Measurements from ENCODE around the gene GMIP.
A peak's percentile ranks its signal among the peaks of the same experiment; 100 is the strongest.

Gene GMIP

GRCh38 chr19:19661675-19662251 is 18.3 kb upstream of the GMIP start:
- H3K14ac ChIP-seq (ENCODE audit: low read length): no peak overlapping the region
- DNase-seq (ENCODE audit: low spot score): no peak
- no peak overlapping the region for H2BK5ac ChIP-seq (ENCODE audit: low read length)
- H3K9me3 ChIP-seq (replicated peaks in 1 of 2; ENCODE audit: control insufficient read depth in 2 of 2, insufficient read depth in 1 of 2, low read depth in 1 of 2, low read length in 2 of 2): no peaks in the 10 kb centered on the region
- no peaks in the 10 kb centered on the region for H3K27me3 ChIP-seq (ENCODE audit: control insufficient read depth in 3 of 3, insufficient read depth in 3 of 3, low read depth in 1 of 3, low read length in 3 of 3)
- peaks cover 28 to 48% of the 10 kb centered on the region in 2 donors for H3K36me3 ChIP-seq (replicated peaks in 1 of 2; ENCODE audit: control insufficient read depth in 2 of 2, insufficient read depth in 2 of 2, low read length in 2 of 2)
- H3K23ac ChIP-seq (ENCODE audit: low read depth, low read length, poor library complexity): no peak overlapping the region
- peaks cover 11 to 14% of the 10 kb centered on the region in 2 donors for H3K4me1 ChIP-seq (ENCODE audit: control insufficient read depth in 2 of 2, insufficient read depth in 1 of 2, low read depth in 1 of 2, low read length in 2 of 2)
- no peak overlapping the region for H3K27ac ChIP-seq (replicated peaks; ENCODE audit: low read length)
- peaks cover 8% of the 10 kb centered on the region for H3K79me1 ChIP-seq (ENCODE audit: low read depth, low read length)
- H4K8ac ChIP-seq (ENCODE audit: low read depth, low read length): no peak overlapping the region
- H4K91ac ChIP-seq (ENCODE audit: low read depth, low read length, poor library complexity): no peak overlapping the region
- H2BK120ac ChIP-seq (ENCODE audit: low read depth, low read length): no peak overlapping the region
- H3K9ac ChIP-seq (ENCODE audit: low read depth, low read length, poor library complexity): no peak overlapping the region
- H3K4me2 ChIP-seq (ENCODE audit: insufficient read depth, low read length, poor library complexity, severe bottlenecking): no peak overlapping the region
- no peak overlapping the region for H2BK15ac ChIP-seq (ENCODE audit: low read length)
- H3K18ac ChIP-seq (ENCODE audit: low read length): no peak overlapping the region
- no peak overlapping the region for H2AFZ ChIP-seq (ENCODE audit: low read length)
- no CpG with 5 or more reads among the region's 18 CpGs for WGBS, 2 donors (ENCODE audit: extremely low coverage in 2 of 2, insufficient read length in 2 of 2, insufficient replicate concordance in 1 of 2)
- H3K4ac ChIP-seq (ENCODE audit: low read length): no peak overlapping the region
- no peak overlapping the region for H2BK12ac ChIP-seq (ENCODE audit: low read length)
- peak overlapping the region in 1 of 2 donors; percentile 88 for H3K4me3 ChIP-seq (ENCODE audit: low read length in 2 of 2)
- no peak overlapping the region for H2AK5ac ChIP-seq (ENCODE audit: low read depth, low read length)

GRCh38 chr19:19661141-19661674 is 17.8 kb upstream of the GMIP start:
- H2BK120ac ChIP-seq (ENCODE audit: low read depth, low read length): no peak overlapping the region
- peak overlapping the region; percentile 45 to 88 for H3K4me3 ChIP-seq (ENCODE audit: low read length in 2 of 2)
- H3K14ac ChIP-seq (ENCODE audit: low read length): no peak overlapping the region
- DNase-seq (ENCODE audit: low spot score): no peak
- peaks cover 11 to 14% of the 10 kb centered on the region in 2 donors for H3K4me1 ChIP-seq (ENCODE audit: control insufficient read depth in 2 of 2, insufficient read depth in 1 of 2, low read depth in 1 of 2, low read length in 2 of 2)
- H3K9me3 ChIP-seq (replicated peaks in 1 of 2; ENCODE audit: control insufficient read depth in 2 of 2, insufficient read depth in 1 of 2, low read depth in 1 of 2, low read length in 2 of 2): no peaks in the 10 kb centered on the region
- no peak overlapping the region for H2BK15ac ChIP-seq (ENCODE audit: low read length)
- H2AFZ ChIP-seq (ENCODE audit: low read length): no peak overlapping the region
- no peak overlapping the region for H2BK5ac ChIP-seq (ENCODE audit: low read length)
- H3K4me2 ChIP-seq (ENCODE audit: insufficient read depth, low read length, poor library complexity, severe bottlenecking): no peak overlapping the region
- no peak overlapping the region for H3K4ac ChIP-seq (ENCODE audit: low read length)
- H3K18ac ChIP-seq (ENCODE audit: low read length): no peak overlapping the region
- H3K23ac ChIP-seq (ENCODE audit: low read depth, low read length, poor library complexity): no peak overlapping the region
- H3K27me3 ChIP-seq (ENCODE audit: control insufficient read depth in 3 of 3, insufficient read depth in 3 of 3, low read depth in 1 of 3, low read length in 3 of 3): no peaks in the 10 kb centered on the region
- peaks cover 11% of the 10 kb centered on the region for H3K79me1 ChIP-seq (ENCODE audit: low read depth, low read length)
- no peak overlapping the region for H2AK5ac ChIP-seq (ENCODE audit: low read depth, low read length)
- no CpG with 5 or more reads among the region's 10 CpGs for WGBS, 2 donors (ENCODE audit: extremely low coverage in 2 of 2, insufficient read length in 2 of 2, insufficient replicate concordance in 1 of 2)
- no peak overlapping the region for H4K91ac ChIP-seq (ENCODE audit: low read depth, low read length, poor library complexity)
- no peak overlapping the region for H3K27ac ChIP-seq (replicated peaks; ENCODE audit: low read length)
- H2BK12ac ChIP-seq (ENCODE audit: low read length): no peak overlapping the region
- H4K8ac ChIP-seq (ENCODE audit: low read depth, low read length): no peak overlapping the region
- H3K9ac ChIP-seq (ENCODE audit: low read depth, low read length, poor library complexity): no peak overlapping the region
- peaks cover 33 to 54% of the 10 kb centered on the region in 2 donors for H3K36me3 ChIP-seq (replicated peaks in 1 of 2; ENCODE audit: control insufficient read depth in 2 of 2, insufficient read depth in 2 of 2, low read length in 2 of 2)

GRCh38 chr19:19659646-19660245 is 16.3 kb upstream of the GMIP start:
- no peak overlapping the region for H2BK12ac ChIP-seq (ENCODE audit: low read length)
- WGBS, 2 donors (ENCODE audit: extremely low coverage in 2 of 2, insufficient read length in 2 of 2, insufficient replicate concordance in 1 of 2): no CpG with 5 or more reads among the region's 17 CpGs
- H3K36me3 ChIP-seq (replicated peaks in 1 of 2; ENCODE audit: control insufficient read depth in 2 of 2, insufficient read depth in 2 of 2, low read length in 2 of 2): peaks cover 48 to 68% of the 10 kb centered on the region in 2 donors
- no peak overlapping the region for H2BK15ac ChIP-seq (ENCODE audit: low read length)
- no peak for DNase-seq (ENCODE audit: low spot score)
- no peak overlapping the region for H3K23ac ChIP-seq (ENCODE audit: low read depth, low read length, poor library complexity)
- H3K14ac ChIP-seq (ENCODE audit: low read length): no peak overlapping the region
- H3K4me3 ChIP-seq (ENCODE audit: low read length in 2 of 2): no peak overlapping the region
- H2BK120ac ChIP-seq (ENCODE audit: low read depth, low read length): no peak overlapping the region
- H3K4ac ChIP-seq (ENCODE audit: low read length): no peak overlapping the region
- H3K4me1 ChIP-seq (ENCODE audit: control insufficient read depth in 2 of 2, insufficient read depth in 1 of 2, low read depth in 1 of 2, low read length in 2 of 2): peaks cover 11 to 14% of the 10 kb centered on the region in 2 donors
- no peak overlapping the region for H2AK5ac ChIP-seq (ENCODE audit: low read depth, low read length)
- H3K27ac ChIP-seq (replicated peaks; ENCODE audit: low read length): no peak overlapping the region
- H4K91ac ChIP-seq (ENCODE audit: low read depth, low read length, poor library complexity): no peak overlapping the region
- peaks cover 17% of the 10 kb centered on the region for H3K79me1 ChIP-seq (ENCODE audit: low read depth, low read length)
- no peak overlapping the region for H2BK5ac ChIP-seq (ENCODE audit: low read length)
- no peak overlapping the region for H4K8ac ChIP-seq (ENCODE audit: low read depth, low read length)
- no peak overlapping the region for H3K4me2 ChIP-seq (ENCODE audit: insufficient read depth, low read length, poor library complexity, severe bottlenecking)
- no peak overlapping the region for H3K9ac ChIP-seq (ENCODE audit: low read depth, low read length, poor library complexity)
- no peaks in the 10 kb centered on the region for H3K9me3 ChIP-seq (replicated peaks in 1 of 2; ENCODE audit: control insufficient read depth in 2 of 2, insufficient read depth in 1 of 2, low read depth in 1 of 2, low read length in 2 of 2)
- no peak overlapping the region for H3K18ac ChIP-seq (ENCODE audit: low read length)
- H2AFZ ChIP-seq (ENCODE audit: low read length): no peak overlapping the region
- no peaks in the 10 kb centered on the region for H3K27me3 ChIP-seq (ENCODE audit: control insufficient read depth in 3 of 3, insufficient read depth in 3 of 3, low read depth in 1 of 3, low read length in 3 of 3)

GRCh38 chr19:19657397-19657783 is 13.9 kb upstream of the GMIP start:
- H3K27me3 ChIP-seq (ENCODE audit: control insufficient read depth in 3 of 3, insufficient read depth in 3 of 3, low read depth in 1 of 3, low read length in 3 of 3): no peaks in the 10 kb centered on the region
- H4K91ac ChIP-seq (ENCODE audit: low read depth, low read length, poor library complexity): no peak overlapping the region
- H3K4ac ChIP-seq (ENCODE audit: low read length): no peak overlapping the region
- peaks cover 67 to 91% of the 10 kb centered on the region in 2 donors for H3K36me3 ChIP-seq (replicated peaks in 1 of 2; ENCODE audit: control insufficient read depth in 2 of 2, insufficient read depth in 2 of 2, low read length in 2 of 2)
- H2BK120ac ChIP-seq (ENCODE audit: low read depth, low read length): no peak overlapping the region
- no peak overlapping the region for H4K8ac ChIP-seq (ENCODE audit: low read depth, low read length)
- H3K9me3 ChIP-seq (replicated peaks in 1 of 2; ENCODE audit: control insufficient read depth in 2 of 2, insufficient read depth in 1 of 2, low read depth in 1 of 2, low read length in 2 of 2): no peaks in the 10 kb centered on the region
- H2AFZ ChIP-seq (ENCODE audit: low read length): no peak overlapping the region
- H2BK15ac ChIP-seq (ENCODE audit: low read length): no peak overlapping the region
- no peak overlapping the region for H3K9ac ChIP-seq (ENCODE audit: low read depth, low read length, poor library complexity)
- no peak overlapping the region for H2BK5ac ChIP-seq (ENCODE audit: low read length)
- H3K14ac ChIP-seq (ENCODE audit: low read length): no peak overlapping the region
- H3K27ac ChIP-seq (replicated peaks; ENCODE audit: low read length): no peak overlapping the region
- H3K18ac ChIP-seq (ENCODE audit: low read length): no peak overlapping the region
- WGBS, 2 donors (ENCODE audit: extremely low coverage in 2 of 2, insufficient read length in 2 of 2, insufficient replicate concordance in 1 of 2): no CpG with 5 or more reads among the region's 10 CpGs
- peaks cover 12% of the 10 kb centered on the region for H3K79me1 ChIP-seq (ENCODE audit: low read depth, low read length)
- H3K4me1 ChIP-seq (ENCODE audit: control insufficient read depth in 2 of 2, insufficient read depth in 1 of 2, low read depth in 1 of 2, low read length in 2 of 2): peaks cover 5 to 6% of the 10 kb centered on the region in 2 donors
- H3K4me2 ChIP-seq (ENCODE audit: insufficient read depth, low read length, poor library complexity, severe bottlenecking): no peak overlapping the region
- no peak overlapping the region for H2BK12ac ChIP-seq (ENCODE audit: low read length)
- no peak for DNase-seq (ENCODE audit: low spot score)
- H3K4me3 ChIP-seq (ENCODE audit: low read length in 2 of 2): no peak overlapping the region
- no peak overlapping the region for H3K23ac ChIP-seq (ENCODE audit: low read depth, low read length, poor library complexity)
- no peak overlapping the region for H2AK5ac ChIP-seq (ENCODE audit: low read depth, low read length)

All from neuronal stem cell (in vitro differentiated cells).